IMR-90 (cell line): ENCODE measurements around the gene RMI2. TPM values are rescaled to one million over a fixed set of nuclear protein-coding genes. Genes with fewer than 3 reads are reported as not detected.

Source experiments
- ATAC-seq: fragments of 200-7000 bp; cut with Tn5 transposase; 2 replicates; pipeline ENCODE4 v1.9.1; 2020; ENCODE audit warnings: low read depth, mild to moderate bottlenecking, moderate library complexity
- BruUV-seq: library from RNA; stranded (reverse); fragments of 400-500 nt; replicated peaks from 2 replicates; lab custom pipeline; 2021; lab: Mats Ljungman, UMichigan
- CTCF ChIA-PET: fragments of 300-600 bp; formaldehyde crosslinking; extraction: SDS; loops from one replicate; lab custom pipeline; 2021; ENCODE audit warnings: antibody characterized with exemption; lab: Yijun Ruan, JAX
- POLR2A ChIA-PET: fragments of 300-600 bp; sonication (Branson Sonifier 250); formaldehyde crosslinking; loops from one replicate; lab custom pipeline; 2022; ENCODE audit warnings: antibody characterized with exemption; ENCODE audit not compliant: unreplicated experiment; lab: Charles Lee
- DNase-seq: peaks from one replicate; pipeline ENCODE4 v3.0.0; 2013
- H2AFZ ChIP-seq: replicated peaks from 2 replicates; pipeline ENCODE3; 2013; ENCODE audit warnings: low read length, mild to moderate bottlenecking; ENCODE audit not compliant: poor library complexity
- H2AK5ac ChIP-seq: 2 replicates; pipeline ENCODE4 v1.6.1; 2013; ENCODE audit warnings: low read depth, low read length, inconsistent platforms
- H2AK9ac ChIP-seq: replicated peaks from 2 replicates; pipeline ENCODE3; 2013; ENCODE audit warnings: mild to moderate bottlenecking, low read depth, low read length, moderate library complexity; ENCODE audit not compliant: poor library complexity
- H2BK120ac ChIP-seq: 2 replicates; pipeline ENCODE4 v1.6.1; 2013; ENCODE audit warnings: low read depth, low read length, inconsistent platforms
- H2BK15ac ChIP-seq: 3 replicates; pipeline ENCODE4 v1.6.1; 2013; ENCODE audit warnings: low read depth, low read length, inconsistent platforms
- H2BK20ac ChIP-seq: 2 replicates; pipeline ENCODE4 v1.6.1; 2013; ENCODE audit warnings: low read depth, mild to moderate bottlenecking, inconsistent platforms, low read length, moderate library complexity
- H2BK5ac ChIP-seq: 2 replicates; pipeline ENCODE4 v1.6.1; 2013; ENCODE audit warnings: mild to moderate bottlenecking, low read depth, low read length, inconsistent platforms; ENCODE audit not compliant: poor library complexity, severe bottlenecking
- H3K14ac ChIP-seq: replicated peaks from 2 replicates; pipeline ENCODE4 v1.6.1; 2013; ENCODE audit warnings: low read depth, low read length, inconsistent platforms
- H3K18ac ChIP-seq: 2 replicates; pipeline ENCODE4 v1.6.1; 2013; ENCODE audit warnings: low read depth, low read length, control low read depth
- H3K23ac ChIP-seq: 2 replicates; pipeline ENCODE4 v1.6.1; 2013; ENCODE audit warnings: low read depth, low read length, inconsistent platforms
- H3K27ac ChIP-seq: 2 replicates; pipeline ENCODE4 v1.5.1; 2013; ENCODE audit warnings: mild to moderate bottlenecking, control low read depth, low read length; ENCODE audit not compliant: insufficient read depth
- H3K27me3 ChIP-seq: 2 replicates; pipeline ENCODE4 v1.6.1; 2013; ENCODE audit warnings: low read length; ENCODE audit not compliant: control insufficient read depth, insufficient read depth
- H3K36me3 ChIP-seq: 2 replicates; pipeline ENCODE4 v1.6.1; 2013; ENCODE audit warnings: low read length, mixed read lengths; ENCODE audit not compliant: control insufficient read depth, insufficient read depth
- H3K4ac ChIP-seq: 2 replicates; pipeline ENCODE4 v1.6.1; 2013; ENCODE audit warnings: low read depth, low read length, inconsistent platforms
- H3K4me1 ChIP-seq: 2 replicates; pipeline ENCODE4 v1.6.1; 2013; ENCODE audit warnings: low read length, mixed read lengths; ENCODE audit not compliant: control insufficient read depth, insufficient read depth
- H3K4me2 ChIP-seq: 2 replicates; pipeline ENCODE4 v1.6.1; 2013; ENCODE audit warnings: low read depth, mild to moderate bottlenecking, control low read depth, low read length, moderate library complexity
- H3K4me3 ChIP-seq: 2 replicates; pipeline ENCODE4 v1.5.1; 2013; ENCODE audit warnings: low read depth, mild to moderate bottlenecking, control low read depth, low read length, moderate library complexity; ENCODE audit not compliant: insufficient read depth
- H3K56ac ChIP-seq: 2 replicates; pipeline ENCODE4 v1.6.1; 2013; ENCODE audit warnings: low read length, inconsistent platforms; ENCODE audit not compliant: insufficient read depth; ENCODE audit errors: extremely low read depth
- H3K79me1 ChIP-seq, 2 experiments: 2 replicates each; pipeline ENCODE4 v1.6.1; 2013; ENCODE audit warnings: low read length in 2 of 2, inconsistent platforms in 1 of 2, low read depth in 1 of 2
- H3K9ac ChIP-seq: 2 replicates; pipeline ENCODE4 v1.6.1; 2013; ENCODE audit warnings: low read depth, low read length, control low read depth
- H3K9me1 ChIP-seq: 2 replicates; pipeline ENCODE4 v1.6.1; 2013; ENCODE audit warnings: low read length, inconsistent platforms; ENCODE audit not compliant: insufficient read depth
- H3K9me3 ChIP-seq: 2 replicates; pipeline ENCODE4 v1.6.1; 2013; ENCODE audit warnings: low read length; ENCODE audit not compliant: control insufficient read depth, insufficient read depth
- H4K20me1 ChIP-seq: 2 replicates; pipeline ENCODE4 v1.6.1; 2013; ENCODE audit warnings: low read length, inconsistent platforms; ENCODE audit not compliant: insufficient read depth
- H4K5ac ChIP-seq: 2 replicates; pipeline ENCODE4 v1.6.1; 2013; ENCODE audit warnings: mild to moderate bottlenecking, low read depth, low read length, control low read depth
- H4K8ac ChIP-seq, 2 experiments: 2 replicates each; pipeline ENCODE4 v1.6.1; 2013; ENCODE audit warnings: low read depth in 2 of 2, low read length in 2 of 2, control low read depth in 1 of 2, inconsistent platforms in 1 of 2
- H4K91ac ChIP-seq: 2 replicates; pipeline ENCODE4 v1.6.1; 2013; ENCODE audit warnings: low read depth, low read length, inconsistent platforms; ENCODE audit not compliant: insufficient read depth
- BHLHE40 ChIP-seq: fragments of 150-350 bp; IDR thresholded peaks from 2 replicates; pipeline ENCODE4 v1.6.1; 2016; ENCODE audit warnings: mild to moderate bottlenecking, low read depth, low read length
- CEBPB ChIP-seq: IDR thresholded peaks from 2 replicates; pipeline ENCODE4 v1.6.1; 2012; ENCODE audit warnings: low read depth, low read length, improper control_type of control experiment
- CHD1 ChIP-seq: IDR thresholded peaks from 2 replicates; pipeline ENCODE4 v1.6.1; 2012; ENCODE audit warnings: low read depth, low read length, improper control_type of control experiment
- CTCF ChIP-seq: conservative IDR thresholded peaks from 2 replicates; pipeline ENCODE4 v1.5.1; 2012; ENCODE audit warnings: mild to moderate bottlenecking, low read depth, low read length, improper control_type of control experiment
- ELK1 ChIP-seq: fragments of 150-350 bp; IDR thresholded peaks from 2 replicates; pipeline ENCODE4 v1.6.1; 2016; ENCODE audit warnings: low read depth, mild to moderate bottlenecking, low read length, moderate library complexity, borderline replicate concordance
- FOS ChIP-seq: fragments of 150-350 bp; IDR thresholded peaks from 2 replicates; pipeline ENCODE4 v1.6.1; 2016; ENCODE audit warnings: low read depth, low read length
- MAFK ChIP-seq: IDR thresholded peaks from 2 replicates; pipeline ENCODE4 v1.6.1; 2012; ENCODE audit warnings: low read depth, low read length, improper control_type of control experiment
- MAZ ChIP-seq: IDR thresholded peaks from 2 replicates; pipeline ENCODE4 v1.6.1; 2012; ENCODE audit warnings: low read depth, mild to moderate bottlenecking, low read length, improper control_type of control experiment, moderate library complexity, borderline replicate concordance
- MXI1 ChIP-seq: IDR thresholded peaks from 2 replicates; pipeline ENCODE4 v1.6.1; 2012; ENCODE audit warnings: low read depth, mild to moderate bottlenecking, low read length, moderate library complexity, borderline replicate concordance
- NFE2L2 ChIP-seq: fragments of 150-350 bp; IDR thresholded peaks from 2 replicates; pipeline ENCODE4 v1.6.1; 2016; ENCODE audit warnings: low read depth, mild to moderate bottlenecking, low read length
- POLR2A ChIP-seq: IDR thresholded peaks from 2 replicates; pipeline ENCODE4 v1.6.1; 2012; ENCODE audit warnings: mild to moderate bottlenecking, low read depth, low read length
- RAD21 ChIP-seq: IDR thresholded peaks from 2 replicates; pipeline ENCODE4 v1.6.1; 2012; ENCODE audit warnings: low read length, improper control_type of control experiment
- RCOR1 ChIP-seq: IDR thresholded peaks from 2 replicates; pipeline ENCODE4 v1.6.1; 2012; ENCODE audit warnings: mild to moderate bottlenecking, low read length, improper control_type of control experiment; ENCODE audit not compliant: insufficient replicate concordance
- RFX5 ChIP-seq: IDR thresholded peaks from 2 replicates; pipeline ENCODE4 v1.8.0; 2012; ENCODE audit warnings: low read depth, mild to moderate bottlenecking, low read length, moderate library complexity
- SMC3 ChIP-seq: fragments of 150-350 bp; IDR thresholded peaks from 2 replicates; pipeline ENCODE4 v1.6.1; 2016; ENCODE audit warnings: low read depth, mild to moderate bottlenecking, antibody characterized with exemption, low read length, moderate library complexity
- USF2 ChIP-seq: fragments of 150-350 bp; IDR thresholded peaks from 2 replicates; pipeline ENCODE4 v1.6.1; 2017; ENCODE audit warnings: mild to moderate bottlenecking, antibody characterized with exemption, low read length, low read depth
- WGBS, 2 experiments: methylation state at CpG; one replicate each; pipeline versions ENCODE4 v1.1.5 to v1.1.7; 2013; ENCODE audit warnings: missing lambda C conversion rate in 2 of 2; ENCODE audit not compliant: insufficient read length in 1 of 2; ENCODE audit errors: extremely low coverage in 2 of 2; 5-methylcytosine and 5-hydroxymethylcytosine counted together
- dilution Hi-C: fragments of 300-500 bp; cut with HindIII; formaldehyde crosslinking; loops from one replicate; pipeline ENCODE4 v1.14.3; 2018; ENCODE audit warnings: low sequenced_read_pairs; ENCODE audit not compliant: unreplicated experiment
- in situ Hi-C: fragments of 300-500 bp; cut with MboI; formaldehyde crosslinking; loops from 3 replicates; pipeline ENCODE4 v1.14.3; 2019; ENCODE audit warnings: low sequenced_read_pairs, inconsistent platforms, mixed read lengths
- intact Hi-C: fragments of 100-400 bp; cut with micrococcal nuclease; formaldehyde crosslinking; loops from 2 replicates; pipeline ENCODE4 v1.10.0; 2022
- polyA plus RNA-seq, 3 experiments: library from polyadenylated mRNA; depleted of rRNA; stranded (reverse); fragments of >200 nt; gene quantifications; 2 replicates each; pipeline ENCODE4 v1.2.3, GENCODE V29; 2012; ENCODE audit warnings: low replicate concordance in 1 of 3
- total RNA-seq: library from RNA; depleted of rRNA; stranded (reverse); fragments of >200 nt; gene quantifications from 2 replicates; pipeline ENCODE4 v1.2.3, GENCODE V29; 2012

The RMI2 gene
- total and polyA plus RNA-seq, 2 of the 4 experiments (the other 2 are of a cell fraction), result 3.2 to 5.6 TPM

DNA sequence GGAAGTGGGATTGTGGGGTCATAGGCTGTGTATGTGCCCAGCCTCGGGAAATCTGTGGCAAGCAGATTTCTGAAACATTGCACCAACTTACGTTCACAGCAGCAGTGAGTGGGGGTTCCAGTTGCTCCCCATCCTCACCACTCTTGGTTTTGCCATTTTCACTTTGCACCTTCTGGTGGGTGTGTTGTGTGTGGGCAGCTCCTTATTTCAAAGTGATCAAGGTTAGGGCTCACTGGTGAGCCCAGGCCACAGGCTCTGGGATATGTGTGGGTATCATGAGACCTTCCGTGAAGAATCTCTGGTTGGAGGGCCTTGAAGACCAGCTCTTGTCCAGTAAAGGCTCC is 34.7 kb upstream of the RMI2 start:
- no peak for ATAC-seq
- H4K8ac ChIP-seq, result no peak overlapping the region
- in situ Hi-C loops (no loop called here), intact Hi-C loops (no loop called here), dilution Hi-C loops (no loop called here)
- H3K9me1 ChIP-seq, result peaks cover 16% of the 10 kb centered on the region
- no peak overlapping the region for H3K18ac ChIP-seq
- ChIA-PET POLR2A (no interaction called here), CTCF (interaction anchor here (0.7 kb wide), 1 partner anchor 27 kb away, joined by 3 read pairs; no protein-coding TSS in a partner anchor)
- H3K9me3 ChIP-seq, result no peaks in the 10 kb centered on the region
- no peak overlapping the region for H3K9ac ChIP-seq
- H2AFZ ChIP-seq, result no peak overlapping the region
- H4K5ac ChIP-seq, result no peak overlapping the region
- no peak overlapping the region for H3K4me2 ChIP-seq
- no peak overlapping the region for H3K14ac ChIP-seq
- H3K4me3 ChIP-seq, result no peak overlapping the region
- 100% methylated on average over 1 of the region's 3 CpGs; no CpG with 5 or more reads in 1 of the 2 experiments for WGBS, 2 experiments
- H2AK9ac ChIP-seq, result no peak overlapping the region
- H3K23ac ChIP-seq, result no peak overlapping the region
- H2BK20ac ChIP-seq, result 0 out of 2 replicates have a peak overlapping the region, but pooled peaks have one; percentile 15
- DNase-seq, result no peak
- no peaks in the 10 kb centered on the region for H3K27me3 ChIP-seq
- peak overlapping the region; percentile 44; the same call in 1 of the 2 replicates for H2AK5ac ChIP-seq
- peak overlapping the region; percentile 32; the same call in 1 of the 2 replicates for H3K4ac ChIP-seq
- TF ChIP-seq NFE2L2 (no peak), RAD21 (no peak), POLR2A (no peak), CEBPB (no peak), ELK1 (no peak), FOS (no peak), RFX5 (no peak), RCOR1 (no peak), BHLHE40 (no peak), MAFK (no peak), SMC3 (no peak), MAZ (no peak), CHD1 (no peak), USF2 (no peak), MXI1 (no peak), CTCF (no peak)
- no peaks in the 10 kb centered on the region for H4K20me1 ChIP-seq
- H3K4me1 ChIP-seq, result peaks cover 22% of the 10 kb centered on the region
- H2BK15ac ChIP-seq, result no peak overlapping the region; the same call in 2 of the 3 replicates
- no peak overlapping the region for H3K56ac ChIP-seq
- H2BK120ac ChIP-seq, result peak overlapping the region; percentile 19; the same call in 1 of the 2 replicates
- BruUV-seq, result no TSS peak
- no peak overlapping the region for H4K91ac ChIP-seq
- peaks cover 0 to 5% of the 10 kb centered on the region in 2 experiments; a peak in 2 of 4 replicates for H3K79me1 ChIP-seq
- H2BK5ac ChIP-seq, result no peak overlapping the region
- no peaks in the 10 kb centered on the region for H3K36me3 ChIP-seq
- H3K27ac ChIP-seq, result no peak overlapping the region
